GM19043 (cell line): ENCODE data around the gene MED20.

ENCODE experiments used
- ATAC-seq: cut with Tn5 transposase; IDR thresholded peaks from one replicate; pipeline ENCODE4 v1.9.1; 2021; ENCODE audit warnings: low read depth; ENCODE audit not compliant: unreplicated experiment

Gene MED20

DNA sequence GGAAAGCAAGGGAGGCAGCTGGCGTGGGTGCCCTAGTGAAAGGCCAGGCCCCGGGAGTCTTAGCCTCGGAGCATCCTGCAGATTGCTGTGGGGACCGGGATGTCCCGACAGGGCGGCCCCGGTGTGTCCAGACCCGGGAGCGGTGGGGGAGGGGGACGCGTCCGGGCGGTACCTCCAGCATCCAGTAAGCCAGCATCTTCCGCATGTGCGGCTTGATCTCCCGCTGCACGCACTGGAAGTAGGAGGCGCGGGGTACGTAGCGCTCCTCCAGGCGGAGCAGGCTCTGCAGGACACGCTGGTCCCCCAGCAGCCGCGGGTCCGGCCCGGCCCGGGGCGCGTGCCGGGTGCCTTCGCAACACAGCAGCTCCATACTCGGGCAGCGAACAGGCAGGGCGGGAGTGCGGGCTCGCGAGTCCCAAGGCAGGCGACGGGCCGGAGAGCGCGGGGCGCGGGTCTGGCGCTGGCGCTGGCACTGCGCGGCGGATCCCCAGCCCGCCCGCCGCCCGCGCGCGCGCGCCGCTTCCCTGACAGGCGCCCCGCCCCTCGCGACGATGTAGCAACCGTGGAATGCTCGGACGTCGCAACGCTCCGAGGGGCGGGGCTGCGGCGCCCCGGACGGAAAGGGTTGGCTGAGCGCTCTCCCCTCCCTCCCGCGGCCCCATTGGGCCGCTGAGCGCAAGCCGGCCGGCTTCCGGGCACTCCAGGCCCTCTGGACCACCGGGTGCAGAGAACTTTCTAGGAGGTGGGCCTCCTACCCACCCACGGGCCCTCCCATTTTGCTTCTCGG is 20.5 kb upstream of the MED20 start, which contains the start of gene CCND3:
TSS of gene CCND3 (minus strand) at position 529 of the 787 bp plus-strand sequence. CDS start at position 370, 159 bp downstream.
- ATAC-seq: peak; percentile 84

DNA sequence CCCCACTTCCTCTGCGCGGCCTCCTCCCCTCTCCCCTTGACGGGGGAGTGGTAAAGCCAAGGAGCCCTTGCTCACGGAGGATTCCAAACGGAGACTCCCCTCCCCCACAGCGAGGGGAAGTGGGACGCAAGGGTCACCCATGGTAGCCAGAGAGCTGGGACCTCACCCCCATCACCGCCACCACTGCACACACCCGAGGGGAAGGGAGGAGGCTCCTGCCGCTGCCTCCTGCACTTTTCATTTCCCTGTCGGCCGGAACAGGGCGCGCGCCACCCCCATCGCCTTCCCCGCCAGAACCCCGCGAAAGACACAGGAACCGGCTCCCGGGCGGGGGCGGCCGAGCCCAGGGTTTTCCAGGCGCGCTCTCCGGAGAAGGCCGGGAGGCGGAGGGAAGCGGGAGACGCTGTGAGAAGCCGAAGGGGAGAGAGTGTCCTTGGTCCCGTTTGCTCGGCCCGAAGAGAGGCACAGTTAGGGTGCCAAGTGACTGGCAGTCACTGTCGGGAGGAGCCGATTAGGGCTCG is 19.9 kb upstream of the MED20 start:
- no peak for ATAC-seq

DNA sequence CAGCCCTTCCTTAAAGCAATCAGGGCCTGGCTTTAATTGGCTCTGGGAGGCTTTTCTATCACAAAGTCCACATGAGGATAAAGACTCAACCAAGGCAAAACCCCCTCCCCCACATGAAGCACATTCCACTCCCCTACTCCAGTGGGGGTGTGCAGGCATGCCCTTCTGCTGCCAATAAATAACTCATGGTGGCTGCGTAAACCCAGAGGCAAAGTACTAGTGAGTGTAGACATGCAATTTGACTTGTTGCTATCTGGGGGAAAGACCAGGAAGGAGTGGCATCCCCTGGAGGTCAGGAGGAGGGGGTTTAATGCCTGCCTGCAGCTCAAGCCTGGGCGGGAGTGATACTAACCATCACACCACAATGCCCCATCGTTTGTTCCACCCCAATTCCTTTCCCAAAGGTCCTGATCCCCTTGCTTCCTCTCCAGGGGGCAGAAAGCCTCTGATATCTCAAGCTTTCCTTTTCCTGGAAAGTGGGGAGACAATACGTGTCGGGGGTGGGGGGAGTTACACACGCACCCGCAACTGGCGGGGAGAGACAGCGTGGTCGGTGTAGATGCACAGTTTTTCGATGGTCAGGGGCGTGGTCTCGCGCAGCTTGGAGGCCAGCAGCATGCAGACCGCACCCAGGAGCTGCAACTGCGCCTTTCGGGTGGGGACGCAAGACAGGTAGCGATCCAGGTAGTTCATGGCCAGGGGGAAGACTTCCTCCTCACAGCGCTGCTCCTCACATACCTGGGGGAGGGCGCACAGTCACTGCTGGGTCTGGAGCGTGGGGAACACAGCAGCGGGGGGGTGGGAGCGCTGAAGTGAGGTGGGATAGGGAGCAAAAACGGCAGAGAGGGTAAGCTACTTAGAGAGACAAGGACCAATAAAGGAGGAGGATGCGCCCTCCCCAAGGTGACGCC is 19.2 kb upstream of the MED20 start:
- ATAC-seq: no peak

DNA sequence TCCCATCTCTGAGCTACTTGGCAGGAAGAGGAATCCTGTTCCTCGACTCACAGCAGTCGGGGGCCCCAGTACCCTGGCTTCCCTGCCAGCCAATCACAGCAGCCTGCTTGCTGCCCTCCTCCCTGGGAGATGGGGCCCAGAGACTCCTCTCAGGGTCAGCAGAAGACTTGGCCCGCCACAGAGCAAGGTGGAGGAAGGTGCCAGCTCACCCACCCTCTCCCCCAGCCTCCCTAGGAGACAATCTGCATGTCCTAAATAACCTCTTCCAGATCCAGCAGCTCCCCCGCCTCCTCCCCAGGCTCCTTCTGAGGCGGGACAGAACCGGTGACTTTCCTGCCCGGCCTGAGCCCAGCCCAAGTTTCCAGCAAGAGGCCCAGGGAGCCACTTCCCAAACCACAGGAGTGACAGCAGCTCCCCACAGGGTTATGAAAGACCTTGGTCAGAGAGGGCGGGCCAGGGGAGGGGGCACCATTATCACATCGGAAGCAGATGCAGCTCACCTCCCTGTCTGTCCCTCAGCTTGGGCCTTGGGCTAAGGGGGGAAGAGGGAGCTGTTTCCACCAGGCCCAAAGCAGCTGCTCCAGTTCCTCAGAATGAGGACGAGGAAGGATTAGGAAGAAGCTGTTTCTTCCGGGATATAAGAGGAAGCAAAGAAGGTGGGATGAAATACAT is 18.4 kb upstream of the MED20 start:
- ATAC-seq: no peak

DNA sequence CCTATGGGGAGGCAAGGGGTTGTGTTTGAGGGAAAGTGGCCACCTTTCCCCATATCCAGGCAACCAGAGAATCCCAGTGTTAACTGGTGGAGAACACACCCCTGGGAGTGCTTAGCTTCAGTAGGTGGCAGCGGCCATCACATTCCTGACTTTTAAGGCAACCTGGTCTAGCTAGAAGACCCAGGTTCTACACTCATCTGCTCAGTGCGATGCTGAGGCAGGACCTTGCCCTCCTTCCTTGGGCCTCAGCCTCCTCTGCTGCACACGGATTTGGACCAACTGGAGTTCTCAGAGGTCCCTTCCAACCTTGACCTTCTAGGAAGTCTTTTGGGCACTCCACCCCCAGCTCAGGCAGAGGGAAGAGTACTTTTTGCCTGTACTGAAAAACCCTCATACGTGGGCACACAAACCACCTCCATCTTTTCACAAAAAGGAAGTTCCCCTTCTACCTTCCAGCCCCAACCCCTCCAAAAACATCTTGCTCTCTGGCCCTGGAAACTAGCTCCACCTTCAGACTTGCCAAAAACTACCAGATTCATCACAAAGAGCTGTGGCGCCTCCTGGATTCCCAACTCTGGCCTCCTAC is 17.7 kb upstream of the MED20 start:
- no peak for ATAC-seq

DNA sequence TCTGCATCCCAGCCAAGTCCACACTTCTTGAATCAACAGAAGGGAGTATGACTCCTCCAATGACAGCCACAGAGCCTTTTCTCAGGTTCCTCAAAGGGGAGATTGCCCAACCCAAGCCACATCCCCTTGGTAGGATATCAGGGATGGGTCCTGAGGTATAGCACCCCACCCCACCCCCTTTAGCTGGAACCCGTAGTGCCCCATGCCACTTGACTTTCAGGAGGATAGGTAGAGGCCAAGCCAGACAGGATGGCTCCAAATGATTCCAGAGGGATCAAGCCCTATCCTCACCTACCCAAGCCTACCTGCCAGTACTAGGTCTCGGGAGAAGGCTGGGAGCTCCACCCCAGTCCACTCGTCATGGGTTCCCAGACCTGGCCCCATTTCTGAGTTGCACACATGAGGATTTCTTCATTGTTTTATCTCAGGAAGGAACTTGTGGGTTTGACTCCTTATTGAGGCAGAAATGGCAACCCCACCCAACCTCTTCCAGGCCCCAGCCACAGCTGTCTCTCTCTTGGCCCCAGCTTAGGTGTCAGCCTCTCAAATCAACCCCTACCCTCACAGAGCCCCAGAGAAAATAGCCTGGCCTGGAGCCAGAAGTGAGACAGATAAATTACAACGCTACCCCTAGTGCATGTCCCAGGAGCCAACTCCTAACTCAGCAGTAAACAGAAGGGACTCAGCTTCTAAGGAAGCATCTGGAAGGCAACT is 17.1 kb upstream of the MED20 start:
- ATAC-seq: no peak

DNA sequence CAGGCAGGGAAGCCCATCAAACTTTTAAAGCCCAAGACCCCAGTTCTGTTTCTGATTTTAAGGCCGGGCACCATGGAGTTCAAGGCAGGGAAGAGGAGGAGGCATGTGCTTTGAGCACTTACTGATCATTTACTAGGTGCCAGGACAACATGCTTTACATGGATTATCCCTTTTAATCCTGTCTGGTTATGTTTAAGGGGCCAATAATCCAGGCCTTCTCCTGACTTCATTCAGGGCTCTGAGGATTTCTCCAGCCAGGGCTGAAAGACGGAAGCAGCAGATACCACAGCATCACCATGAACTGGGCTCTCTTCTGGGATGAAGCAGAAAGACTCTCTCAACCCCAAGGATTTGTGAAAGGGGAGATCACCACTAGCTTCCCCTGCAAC is 16.5 kb upstream of the MED20 start:
- no peak for ATAC-seq

DNA sequence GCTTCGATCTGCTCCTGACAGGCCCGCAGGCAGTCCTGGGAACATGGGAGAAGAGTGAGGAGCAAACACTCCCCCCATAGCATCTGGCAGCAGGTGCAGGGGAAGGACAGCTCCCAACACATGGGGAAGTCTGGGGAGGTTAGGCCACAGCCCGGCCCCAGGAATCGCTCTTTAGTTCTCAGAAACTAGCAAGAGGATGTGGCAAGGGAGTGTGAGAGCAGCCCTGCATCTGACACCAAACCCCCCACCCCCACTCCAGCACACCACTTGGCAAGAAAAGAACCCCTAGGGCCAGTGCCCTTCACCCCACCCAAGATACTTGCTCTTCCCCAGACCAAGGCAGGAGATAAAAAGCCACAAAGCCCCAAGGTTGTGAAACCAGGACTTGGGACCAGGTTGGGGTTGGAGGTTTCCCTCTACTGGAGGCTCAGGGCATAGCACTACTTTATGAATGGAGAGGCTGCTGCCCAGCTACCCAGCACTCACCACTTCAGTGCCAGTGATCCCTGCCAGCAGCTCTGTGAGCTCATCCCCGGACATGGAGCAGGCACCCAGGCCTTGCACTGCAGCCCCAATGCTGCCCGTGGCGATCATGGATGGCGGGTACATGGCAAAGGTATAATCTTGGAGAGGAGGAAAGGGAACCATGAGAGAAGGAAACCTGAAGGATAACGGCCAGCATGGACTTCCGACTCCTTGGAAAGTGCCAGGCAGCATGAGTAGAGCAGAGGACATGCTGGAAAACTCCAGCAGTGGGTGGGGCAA is 15.3 kb upstream of the MED20 start:
- peak; percentile 58 for ATAC-seq

DNA sequence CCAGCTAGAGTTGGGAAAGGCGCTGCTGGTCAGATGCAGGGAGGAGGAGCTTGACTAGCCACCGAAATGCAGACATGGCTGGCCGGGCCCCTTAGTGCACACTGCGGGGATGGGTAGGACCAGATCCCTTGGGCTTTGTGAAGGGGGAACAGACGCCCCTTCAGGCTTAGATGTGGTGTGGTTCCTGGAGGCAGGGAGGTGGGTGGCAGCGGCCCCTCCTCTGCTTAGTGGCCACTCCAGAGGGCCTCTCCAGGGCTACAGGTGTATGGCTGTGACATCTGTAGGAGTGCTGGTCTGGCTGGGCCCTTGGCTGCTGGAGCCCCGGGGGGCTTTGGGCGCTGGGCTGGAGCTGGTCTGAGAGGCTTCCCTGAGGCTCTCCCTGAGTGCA is 14.7 kb upstream of the MED20 start:
- peak; percentile 6 for ATAC-seq

DNA sequence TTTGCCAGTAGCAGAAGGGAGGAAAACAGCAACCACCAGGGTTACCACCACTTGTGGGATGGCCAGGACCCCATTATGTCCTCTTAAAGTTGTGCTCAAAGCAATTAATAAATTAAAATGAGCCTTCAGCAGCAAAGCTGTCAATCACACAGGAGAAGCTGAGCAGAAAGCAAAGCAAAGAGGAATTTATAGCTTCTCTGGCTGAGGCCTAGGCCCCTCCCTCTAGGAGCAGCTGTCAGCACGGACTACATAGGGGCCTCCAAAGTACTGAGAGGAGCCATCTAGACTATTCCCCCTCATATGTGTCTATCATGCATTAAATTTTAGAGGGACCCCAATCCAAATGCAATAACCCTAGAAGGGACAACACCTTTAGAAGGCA is 14.2 kb upstream of the MED20 start:
- ATAC-seq: no peak

DNA sequence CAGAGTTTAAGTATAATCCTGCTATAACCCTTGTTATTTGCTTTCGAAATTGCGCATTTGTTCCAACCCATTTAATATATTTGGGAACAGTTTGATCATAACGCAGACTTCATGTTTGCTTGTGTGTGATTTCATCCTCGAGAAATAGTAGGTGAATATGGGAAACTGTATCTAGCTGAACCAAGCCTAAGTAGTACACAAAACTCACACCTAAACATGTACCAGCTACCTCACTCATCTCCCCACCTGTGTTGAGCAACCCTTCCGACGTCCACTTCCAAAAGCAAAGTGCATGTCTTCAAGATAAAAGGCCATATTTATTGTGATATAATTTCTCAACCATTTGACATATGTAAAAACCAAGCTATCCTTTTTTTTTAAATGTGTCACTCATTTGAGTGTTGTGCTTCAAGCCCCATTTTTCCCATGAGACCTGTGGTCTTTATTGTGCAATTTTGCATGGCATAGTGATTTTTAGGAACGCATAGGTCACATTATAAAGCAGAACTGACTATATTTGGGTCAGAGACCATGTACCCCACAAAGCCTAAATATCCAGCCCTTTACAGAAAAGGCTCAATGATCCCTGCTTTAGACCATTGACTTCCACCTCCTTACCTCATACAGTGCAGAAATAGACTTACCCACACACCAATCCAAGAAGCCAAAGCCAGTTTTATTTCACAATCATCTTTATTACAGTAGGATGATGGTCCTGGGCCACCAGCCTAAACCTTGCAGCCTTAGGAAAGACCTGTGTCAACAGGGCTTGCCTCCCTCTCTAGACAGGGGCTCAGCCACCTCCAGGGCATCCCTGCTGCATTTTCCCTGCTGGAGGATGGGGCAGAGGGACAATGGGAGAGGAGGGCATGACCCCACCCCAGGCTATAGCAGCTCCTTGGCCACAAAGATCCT is 13.6 kb upstream of the MED20 start:
- no peak for ATAC-seq

DNA sequence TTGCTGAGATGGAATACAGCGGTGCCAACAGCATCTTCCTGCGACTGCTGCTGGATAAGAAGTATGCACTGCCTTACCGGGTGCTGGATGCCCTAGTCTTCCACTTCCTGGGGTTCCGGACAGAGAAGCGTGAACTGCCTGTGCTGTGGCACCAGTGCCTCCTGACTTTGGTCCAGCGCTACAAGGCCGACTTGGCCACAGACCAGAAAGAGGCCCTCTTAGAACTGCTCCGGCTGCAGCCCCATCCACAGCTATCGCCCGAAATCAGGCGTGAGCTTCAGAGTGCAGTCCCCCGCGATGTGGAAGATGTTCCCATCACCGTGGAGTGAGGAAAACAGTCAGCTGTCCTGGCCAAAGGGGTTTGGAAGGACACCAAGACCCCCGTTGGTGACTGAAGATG is 11.4 kb upstream of the MED20 start:
- no peak for ATAC-seq

DNA sequence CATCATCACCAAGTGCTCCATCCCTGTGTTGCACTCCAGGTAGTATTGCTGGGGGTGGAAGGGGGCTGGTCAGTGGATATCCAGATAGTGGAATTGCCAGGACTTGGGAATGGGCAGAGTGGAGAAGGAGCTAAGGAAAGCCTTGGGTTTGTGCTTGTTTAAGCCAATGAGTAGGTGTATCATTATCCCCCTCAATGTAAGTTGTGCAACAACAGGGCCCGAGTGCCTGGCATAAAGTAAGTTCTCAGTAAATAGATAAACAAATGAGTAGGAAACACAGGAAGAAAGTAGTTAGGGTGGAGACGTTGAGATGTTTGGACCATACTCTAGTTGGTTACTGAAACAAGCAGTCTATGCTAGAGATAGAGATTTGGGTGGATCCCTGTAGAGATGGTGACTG is 10.9 kb upstream of the MED20 start:
- no peak for ATAC-seq

DNA sequence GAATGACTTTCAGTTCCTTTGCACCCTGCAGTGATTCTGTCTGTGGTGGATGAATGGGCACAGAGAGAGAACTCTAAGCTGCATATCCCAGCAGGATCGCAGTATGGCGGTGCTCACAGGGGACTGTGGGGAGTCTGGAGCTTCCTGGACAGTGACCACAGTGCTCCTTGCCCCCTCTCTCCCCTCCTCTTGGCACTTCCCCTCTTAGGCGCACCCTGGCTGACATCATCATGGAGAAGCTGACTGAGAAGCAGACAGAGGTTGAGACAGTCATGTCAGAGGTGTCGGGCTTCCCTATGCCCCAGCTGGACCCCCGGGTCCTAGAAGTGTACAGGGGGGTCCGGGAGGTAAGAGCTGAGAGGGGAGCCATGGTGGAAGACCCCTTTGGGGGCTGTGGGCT is 9.0 kb upstream of the MED20 start:
- ATAC-seq: no peak

DNA sequence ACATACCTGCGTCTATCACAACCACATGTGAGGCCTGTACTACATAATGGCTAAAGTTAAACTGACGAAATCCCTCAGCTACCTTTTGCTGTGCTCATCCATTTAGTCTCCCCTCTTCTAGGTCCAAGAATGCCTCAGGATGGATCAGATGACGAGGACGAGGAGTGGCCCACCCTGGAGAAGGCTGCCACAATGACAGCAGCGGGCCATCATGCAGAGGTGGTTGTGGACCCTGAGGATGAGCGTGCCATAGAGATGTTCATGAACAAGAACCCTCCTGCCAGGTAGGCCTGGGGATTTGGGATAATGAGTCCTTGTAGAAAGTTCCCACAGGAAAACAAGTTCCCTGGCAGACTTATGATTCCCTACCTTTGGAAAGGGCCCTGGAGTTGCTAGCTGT is 6.3 kb upstream of the MED20 start:
- ATAC-seq: no peak

DNA sequence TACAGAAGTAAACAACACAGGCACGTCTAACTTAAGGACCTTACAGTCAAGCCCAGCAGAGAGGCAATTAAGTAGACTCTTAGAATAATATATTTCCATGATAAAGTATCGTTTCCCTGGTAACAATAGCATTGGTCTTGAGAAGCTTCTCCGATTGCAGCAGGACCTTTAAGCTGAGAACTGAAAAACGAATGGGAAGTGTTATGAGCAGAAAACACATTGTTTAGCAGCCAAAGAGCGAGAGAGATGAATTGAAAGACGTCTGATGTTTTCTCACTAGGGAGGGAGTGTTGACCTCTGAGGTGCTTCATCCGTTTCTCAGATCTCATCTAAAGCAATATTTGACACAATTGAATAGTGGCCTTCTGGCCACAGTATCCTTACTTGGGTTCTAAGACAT is 1.2 kb upstream of the MED20 start:
- no peak for ATAC-seq

DNA sequence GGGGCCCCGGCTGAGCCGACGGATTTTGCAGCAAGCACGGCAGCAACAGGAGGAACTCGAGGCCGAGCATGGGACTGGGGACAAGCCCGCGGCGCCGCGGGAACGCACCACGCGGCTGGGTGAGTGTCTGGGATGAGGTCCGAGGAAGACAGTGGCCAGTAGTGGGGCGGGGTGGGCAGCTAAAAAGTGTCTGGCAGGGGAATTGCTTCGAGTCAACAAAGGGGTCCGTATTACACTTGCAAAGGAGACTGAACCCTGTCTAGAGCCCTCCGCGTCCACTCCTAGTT is 716 bp upstream of the MED20 start:
- no peak for ATAC-seq

DNA sequence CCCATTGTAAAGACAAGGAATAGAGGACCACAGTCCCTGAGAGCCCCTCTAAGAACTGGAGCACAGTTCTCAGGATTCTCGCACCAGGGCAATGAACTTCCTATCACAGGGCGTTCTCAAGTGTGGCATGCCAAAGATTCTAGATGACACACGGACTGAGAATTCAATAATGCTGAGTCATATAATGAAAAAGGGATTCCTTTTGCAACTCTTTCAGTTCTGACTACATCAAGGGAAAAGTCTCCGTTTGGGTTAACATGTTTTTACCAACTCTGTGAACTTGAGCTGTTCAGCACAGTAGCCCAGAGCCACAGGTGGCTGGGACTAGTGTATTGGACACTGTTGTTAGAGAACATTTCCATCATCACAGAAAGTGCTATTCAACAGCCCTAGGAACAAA is 3.4 kb downstream of the MED20 start:
- ATAC-seq: no peak
